22Rv1 (cell line): ENCODE results near the gene POU2F2.

Source experiments
- CTCF ChIP-seq: fragments of 450-650 bp; IDR thresholded peaks from 2 replicates; pipeline ENCODE4 v1.5.1; 2017; ENCODE audit warnings: mild to moderate bottlenecking
- ZFX ChIP-seq: fragments of 450-650 bp; IDR thresholded peaks from 2 replicates; pipeline ENCODE4 v1.6.1; 2017; ENCODE audit warnings: antibody characterized with exemption, borderline replicate concordance

- TF ChIP-seq CTCF, result no peak
- TF ChIP-seq ZFX, result no peak
Observed at GRCh38 chr19:42114412-42114811, 17.8 kb downstream of the POU2F2 start.
